Right cardiac atrium (tissue), 5 donors: Measurements from ENCODE around the gene KIF15. TPM values are rescaled to one million over a fixed set of nuclear protein-coding genes. Genes with fewer than 3 reads are reported as not detected.
"Not testable (repeated sequence)": the region's sequence is repeated elsewhere in the genome, so short reads cannot be mapped to it uniquely, and the experiment has no call there.

ENCODE experiments used
- ATAC-seq, 2 donors: fragments of 200-7000 bp; cut with Tn5 transposase; one replicate each; pipeline versions ENCODE4 v1.8.0 to v1.9.1; 2020; ENCODE audit warnings: moderate library complexity in 2 of 2, mild to moderate bottlenecking in 1 of 2
- DNase-seq, 3 donors: peaks; one replicate each; pipeline ENCODE4 v3.0.0-alpha.2; 2020
- H3K27ac ChIP-seq: one replicate; pipeline ENCODE4 v1.5.1; 2013; ENCODE audit warnings: mild to moderate bottlenecking, low read length, control low read depth, moderate library complexity
- H3K27me3 ChIP-seq: one replicate; pipeline ENCODE4 v1.6.1; 2013; ENCODE audit not compliant: control insufficient read depth, insufficient read depth
- H3K4me1 ChIP-seq: one replicate; pipeline ENCODE4 v1.6.1; 2013; ENCODE audit warnings: low read length; ENCODE audit not compliant: control insufficient read depth, insufficient read depth
- H3K4me3 ChIP-seq: one replicate; pipeline ENCODE4 v1.5.1; 2013; ENCODE audit warnings: low read length, control low read depth
- H3K9me3 ChIP-seq: one replicate; pipeline ENCODE4 v1.6.1; 2013; ENCODE audit warnings: low read length; ENCODE audit not compliant: control insufficient read depth
- WGBS: extraction: QIAGEN DNeasy Blood & Tissue Kit; methylation state at CpG from one replicate; pipeline ENCODE4 v1.1.7; 2013; 5-methylcytosine and 5-hydroxymethylcytosine counted together
- intact Hi-C, 4 donors: fragments of 100-400 bp; cut with DNase I; formaldehyde crosslinking; loops; one replicate each; pipeline versions ENCODE4 v1.11.0 to v1.14.0; 2022 to 2023
- polyA plus RNA-seq: library from polyadenylated mRNA; stranded (reverse); fragments of 200-250 nt; gene quantifications from one replicate; pipeline ENCODE4 v1.2.3, GENCODE V29; 2013
- total RNA-seq, 4 donors: library from RNA; stranded (reverse); fragmentation: NEBNext Ultra II Directional; extraction: Animal tissue kit (Norgen Biotek cat#: 25700); gene quantifications; one replicate each; pipeline ENCODE4 v1.2.1, GENCODE V29; 2021
- donor health status: healthy with polysubstance abuse.
- donor health status: DM: no; HTN: yes; CAD: no.
- donor health status: DM: no; HTN: no; CAD: no.
- donor health status: DM: no; HTN: yes; CAD: no; lungs with severe emphysema.
- donor health status: DM: yes; HTN: yes; CAD: no.

Gene KIF15
- total and polyA plus RNA-seq, 5 donors: 0.25 to 1.3 (median 0.29) TPM

- intact Hi-C loops: no loop called here
- Histone ChIP-seq H3K4me1 (no peaks in the 10 kb centered on the region), H3K27ac (no peak overlapping the region), H3K9me3 (no peaks in the 10 kb centered on the region), H3K27me3 (no peaks in the 10 kb centered on the region), H3K4me3 (no peak overlapping the region)
- ATAC-seq: no peak
- 88% methylated on average over 3 of the region's 3 CpGs for WGBS
- no peak for DNase-seq
Measured at GRCh38 chr3:44827196-44827595, 65.6 kb downstream of the KIF15 start.

DNA sequence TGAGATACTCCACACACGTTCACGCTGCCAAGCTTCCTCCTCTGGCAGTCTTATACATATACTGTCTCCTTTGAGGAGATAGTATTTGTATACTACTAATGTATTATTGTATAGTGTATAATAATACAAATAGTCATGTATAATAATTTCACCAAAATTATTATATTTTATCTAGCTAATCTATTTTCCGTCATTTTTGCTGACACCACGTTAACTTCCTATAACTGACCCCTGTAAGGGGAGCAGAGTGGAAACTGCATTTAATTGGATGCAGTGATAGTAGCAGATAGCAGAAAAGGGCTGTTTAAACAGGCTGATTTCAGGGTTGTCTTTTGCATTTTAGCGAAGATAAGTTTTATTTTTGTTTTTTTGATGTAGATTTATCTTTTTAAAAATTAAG, 69.6 kb downstream of the KIF15 start:
- intact Hi-C loops: no loop called here
- Histone ChIP-seq H3K27me3 (no peaks in the 10 kb centered on the region), H3K9me3 (no peaks in the 10 kb centered on the region), H3K27ac (no peak overlapping the region), H3K4me3 (no peak overlapping the region), H3K4me1 (peaks cover 1% of the 10 kb centered on the region)
- no peak for DNase-seq
- no peak for ATAC-seq
- 80% methylated on average over 5 of the region's 5 CpGs for WGBS

DNA sequence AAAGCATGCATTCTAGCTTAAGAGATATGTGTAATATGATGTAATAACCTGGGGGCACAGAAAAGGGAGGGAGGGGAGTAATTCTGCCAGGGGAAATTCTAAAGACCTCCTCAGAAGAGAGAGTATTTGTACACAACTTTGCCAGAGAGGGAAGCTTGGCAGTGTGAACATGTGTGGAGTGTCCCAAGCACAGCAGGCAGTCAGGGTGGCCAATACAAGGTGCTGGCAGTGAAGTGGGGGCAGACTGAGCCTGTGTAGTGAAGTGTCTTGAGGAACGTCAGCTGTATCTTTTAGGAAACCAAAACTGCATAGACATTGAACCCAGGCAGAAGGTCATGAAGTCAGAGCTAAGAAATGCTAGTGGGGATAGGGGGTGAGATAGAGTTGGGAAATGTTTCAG, 70.4 kb downstream of the KIF15 start:
- ATAC-seq (no peak), DNase-seq (no peak)
- no peak overlapping the region for H3K27ac ChIP-seq

GRCh38 chr3:44832965-44833364, 71.4 kb downstream of the KIF15 start:
- H3K27ac ChIP-seq: no peak overlapping the region
- H3K9me3 ChIP-seq: peaks cover 1% of the 10 kb centered on the region
- intact Hi-C loops: no loop called here
- ATAC-seq: no peak
- H3K27me3 ChIP-seq: no peaks in the 10 kb centered on the region
- WGBS: 81% methylated on average over 2 of the region's 2 CpGs
- H3K4me3 ChIP-seq: no peak overlapping the region
- no peak for DNase-seq
- peaks cover 1% of the 10 kb centered on the region for H3K4me1 ChIP-seq

More for the DNA sequence above, 70.4 kb downstream of the KIF15 start:
- Histone ChIP-seq H3K27me3 (no peaks in the 10 kb centered on the region), H3K4me1 (peaks cover 1% of the 10 kb centered on the region), H3K9me3 (peaks cover 1% of the 10 kb centered on the region), H3K4me3 (no peak overlapping the region)
- intact Hi-C loops: no loop called here
- 81% methylated on average over 1 of the region's 1 CpG for WGBS

- WGBS: 52% methylated on average over 7 of the region's 7 CpGs
- ATAC-seq: no peak
- intact Hi-C loops: no loop called here
- DNase-seq: peak in 1 of 3 donors; percentile 32
- peaks cover 1% of the 10 kb centered on the region for H3K4me1 ChIP-seq
- H3K27ac ChIP-seq: no peak overlapping the region
- H3K4me3 ChIP-seq: no peak overlapping the region
- no peaks in the 10 kb centered on the region for H3K27me3 ChIP-seq
- H3K9me3 ChIP-seq: peaks cover 1% of the 10 kb centered on the region
Measured at GRCh38 chr3:44833394-44833793, 71.8 kb downstream of the KIF15 start.

- Histone ChIP-seq H3K27me3 (no peaks in the 10 kb centered on the region), H3K4me1 (peaks cover 1% of the 10 kb centered on the region), H3K4me3 (no peak overlapping the region), H3K27ac (no peak overlapping the region), H3K9me3 (peaks cover 1% of the 10 kb centered on the region)
- intact Hi-C loops: no loop called here
- no peak for ATAC-seq
- DNase-seq: no peak
- WGBS: 97% methylated on average over 3 of the region's 3 CpGs
Measured at GRCh38 chr3:44835684-44836083, 74.1 kb downstream of the KIF15 start.

DNA sequence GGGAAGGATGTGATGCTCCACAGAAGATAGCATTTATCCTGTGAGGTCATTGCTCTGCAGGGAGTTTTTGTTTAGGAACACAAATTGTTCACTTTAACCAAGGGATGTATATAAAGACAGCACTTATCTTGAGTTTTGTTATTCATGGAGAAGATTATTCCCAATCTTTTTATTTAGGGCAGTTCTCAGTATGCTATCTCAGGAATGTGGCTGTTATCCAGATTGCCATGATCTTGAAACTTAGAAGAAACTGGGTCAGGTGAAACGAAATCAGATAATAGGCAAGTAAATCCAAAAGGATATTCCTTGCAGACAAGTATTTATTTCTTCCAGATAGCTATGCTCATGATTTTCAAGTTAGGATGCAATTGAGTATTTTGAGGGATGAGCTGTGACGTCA, 80.8 kb downstream of the KIF15 start:
- H3K9me3 ChIP-seq: no peaks in the 10 kb centered on the region
- H3K4me3 ChIP-seq: no peak overlapping the region
- 74% methylated on average over 2 of the region's 2 CpGs for WGBS
- peaks cover 1% of the 10 kb centered on the region for H3K4me1 ChIP-seq
- no peak overlapping the region for H3K27ac ChIP-seq
- DNase-seq (no peak), ATAC-seq (no peak)
- no peaks in the 10 kb centered on the region for H3K27me3 ChIP-seq
- intact Hi-C loops: no loop called here

DNA sequence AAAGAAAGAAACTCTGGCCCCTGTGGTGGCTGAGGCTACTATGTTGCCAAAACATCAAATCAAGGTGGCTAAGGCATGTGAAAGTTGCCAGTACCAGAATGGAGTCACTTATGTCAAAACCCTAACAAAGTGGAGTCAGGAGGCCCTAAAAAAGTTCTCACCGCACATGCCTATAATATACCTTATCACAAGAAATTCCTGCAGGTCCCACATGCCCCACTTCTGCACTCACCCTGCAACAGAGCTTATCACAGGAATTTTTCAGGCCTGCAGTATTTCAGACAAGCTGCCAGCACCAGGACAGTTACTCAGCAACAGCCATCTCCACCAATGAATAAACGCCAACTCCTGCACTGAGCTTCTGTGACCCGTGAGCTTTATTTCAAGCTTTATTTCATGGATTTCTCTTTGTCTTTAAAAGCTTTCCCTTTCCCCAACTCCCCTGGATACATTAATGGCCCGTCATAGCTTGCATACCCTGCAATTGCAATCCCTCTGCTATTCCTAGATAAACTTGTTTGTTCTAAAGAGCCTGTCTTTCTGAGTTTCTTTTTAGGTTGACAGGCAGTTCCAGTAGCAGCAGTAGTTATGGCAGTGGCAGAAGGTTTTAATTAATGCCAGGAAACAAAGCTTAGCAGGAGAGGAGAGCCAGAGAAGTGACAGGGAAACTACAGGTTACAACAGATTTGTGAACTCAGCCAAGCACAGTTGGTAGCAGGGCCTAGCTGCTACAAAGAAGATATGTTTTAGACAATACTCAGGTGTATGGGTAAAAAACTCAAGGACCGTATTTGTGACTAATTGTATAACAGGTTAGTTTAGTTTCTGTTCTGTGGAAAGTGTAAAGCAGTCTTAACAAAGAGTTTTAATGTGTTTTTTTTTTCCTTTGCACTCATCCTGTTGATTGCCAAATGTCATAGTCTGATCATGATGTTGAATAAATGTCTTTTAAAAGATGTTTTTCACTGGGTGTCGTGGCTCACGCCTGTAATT, 84.2 kb downstream of the KIF15 start:
- DNase-seq (peak in 2 of 3 donors; percentile 50 to 66), ATAC-seq (peak; percentile 88 to 97)
- intact Hi-C loops: no loop called here
- Histone ChIP-seq H3K27ac (peak overlapping the region; percentile 58), H3K9me3 (no peaks in the 10 kb centered on the region), H3K27me3 (no peaks in the 10 kb centered on the region), H3K4me3 (no peak overlapping the region), H3K4me1 (peaks cover 1% of the 10 kb centered on the region)
- WGBS: 54% methylated on average over 7 of the region's 7 CpGs

DNA sequence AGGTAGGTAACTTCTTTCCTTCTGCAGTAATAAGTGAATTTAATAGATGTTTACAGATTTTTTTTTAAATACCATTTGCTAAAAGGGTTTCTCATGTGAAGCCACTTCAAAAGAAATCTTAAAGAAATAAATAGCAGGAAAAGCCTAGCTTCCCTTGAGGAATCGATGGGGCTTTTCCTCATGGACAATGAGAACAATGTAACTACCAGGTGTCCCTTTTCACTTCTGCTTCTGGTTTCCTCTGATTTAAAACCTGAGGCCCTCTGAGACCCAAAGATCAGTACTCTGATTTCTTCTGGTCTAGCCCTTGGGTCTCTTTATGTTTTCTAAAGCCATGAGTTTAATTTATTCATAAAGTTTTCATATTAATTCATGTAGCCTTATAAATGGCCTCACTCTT, 87.0 kb downstream of the KIF15 start:
- ATAC-seq: no peak
- intact Hi-C loops: no loop called here
- Histone ChIP-seq H3K27ac (no peak overlapping the region), H3K9me3 (no peaks in the 10 kb centered on the region), H3K4me1 (peaks cover 1% of the 10 kb centered on the region), H3K27me3 (no peaks in the 10 kb centered on the region), H3K4me3 (no peak overlapping the region)
- WGBS: 75% methylated on average over 1 of the region's 1 CpG
- DNase-seq: no peak

DNA sequence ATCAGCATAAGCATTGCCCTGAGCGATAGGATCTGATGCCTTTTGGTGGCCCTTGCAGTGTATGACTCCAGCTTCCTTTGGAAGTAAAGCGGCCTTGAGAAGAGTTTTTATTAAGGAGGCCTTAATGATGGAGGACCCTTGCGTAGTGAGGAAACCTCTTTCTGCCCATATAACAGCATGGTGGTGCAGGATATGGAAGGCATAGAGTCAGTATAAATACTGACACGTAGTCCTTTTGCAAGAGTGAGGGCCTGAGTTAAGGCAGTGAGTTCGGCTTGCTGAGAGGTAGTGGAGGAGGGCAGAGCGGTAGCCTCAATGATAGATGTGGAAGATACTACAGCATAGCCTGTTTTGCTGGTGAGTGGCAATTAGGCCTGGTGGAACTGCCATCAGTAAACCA, 95.1 kb downstream of the KIF15 start:
- ATAC-seq, H3K9me3 ChIP-seq, H3K4me1 ChIP-seq, H3K27ac ChIP-seq, intact Hi-C loops, DNase-seq, H3K27me3 ChIP-seq, H3K4me3 ChIP-seq: not testable (repeated sequence)
- 98% methylated on average over 6 of the region's 6 CpGs for WGBS

- intact Hi-C loops: loop anchor here in 1 of 4 donors (10.0 kb wide), 1 partner anchor 95 kb away; the partner anchor contains the start of genes KIAA1143 and KIF15
- DNase-seq (no peak), ATAC-seq (no peak)
- 95% methylated on average over 4 of the region's 4 CpGs for WGBS
- H3K4me3 ChIP-seq: no peak overlapping the region
- no peaks in the 10 kb centered on the region for H3K9me3 ChIP-seq
- no peak overlapping the region for H3K27ac ChIP-seq
- no peaks in the 10 kb centered on the region for H3K4me1 ChIP-seq
- H3K27me3 ChIP-seq: no peaks in the 10 kb centered on the region
Measured at GRCh38 chr3:44860117-44860516, 98.5 kb downstream of the KIF15 start.
